GM23338 (cell line): ENCODE measurements around the gene STIM1. TPM values are rescaled to one million over a fixed set of nuclear protein-coding genes. Genes with fewer than 3 reads are reported as not detected.

Experiments
- ATAC-seq: fragments of 200-7000 bp; cut with Tn5 transposase; 3 replicates; pipeline ENCODE4 v1.9.1; 2020
- DNase-seq: peaks from one replicate; pipeline ENCODE4 v3.0.0-alpha.2; 2015; ENCODE audit warnings: low spot score
- H2AFZ ChIP-seq: fragments of 200-600 bp; sonication (generic); 2 replicates; pipeline ENCODE4 v1.8.0; 2016; ENCODE audit warnings: antibody characterized with exemption, mild to moderate bottlenecking, moderate library complexity
- H3F3A ChIP-seq: fragments of 200-600 bp; sonication (generic); replicated peaks from 2 replicates; pipeline ENCODE4 v1.8.0; 2017; ENCODE audit warnings: antibody characterized with exemption, mixed run types, low read depth
- H3K27ac ChIP-seq: fragments of 200-600 bp; sonication (generic); 2 replicates; pipeline ENCODE4 v1.6.1; 2016; ENCODE audit warnings: low read depth
- H3K27me3 ChIP-seq: fragments of 200-600 bp; sonication (generic); 2 replicates; pipeline ENCODE4 v1.8.0; 2016; ENCODE audit warnings: mild to moderate bottlenecking, mixed run types, moderate library complexity; ENCODE audit not compliant: insufficient read depth
- H3K36me3 ChIP-seq: fragments of 200-600 bp; sonication (generic); 2 replicates; pipeline ENCODE4 v1.8.0; 2016; ENCODE audit warnings: mild to moderate bottlenecking; ENCODE audit not compliant: insufficient read depth
- H3K4me1 ChIP-seq: fragments of 200-600 bp; sonication (generic); 2 replicates; pipeline ENCODE4 v1.8.0; 2016; ENCODE audit warnings: mild to moderate bottlenecking, moderate library complexity; ENCODE audit not compliant: insufficient read depth
- H3K4me2 ChIP-seq: fragments of 200-600 bp; sonication (generic); 2 replicates; pipeline ENCODE4 v1.7.1; 2017; ENCODE audit warnings: mixed run types
- H3K4me3 ChIP-seq: fragments of 200-600 bp; sonication (generic); 2 replicates; pipeline ENCODE4 v1.6.1; 2016; ENCODE audit warnings: mixed run types
- H3K79me2 ChIP-seq: fragments of 200-600 bp; sonication (generic); replicated peaks from 2 replicates; pipeline ENCODE4 v1.8.0; 2017; ENCODE audit warnings: mild to moderate bottlenecking; ENCODE audit not compliant: insufficient read depth
- H3K9me2 ChIP-seq: fragments of 200-600 bp; sonication (generic); 2 replicates; pipeline ENCODE4 v1.8.0; 2017; ENCODE audit not compliant: insufficient read depth
- H4K20me1 ChIP-seq: fragments of 200-600 bp; sonication (generic); replicated peaks from 2 replicates; pipeline ENCODE4 v1.8.0; 2017; ENCODE audit warnings: mild to moderate bottlenecking; ENCODE audit not compliant: insufficient read depth
- H3K27ac Mint-ChIP-seq: 2 replicates; pipeline ENCODE4 v1.8.0; 2020; ENCODE audit warnings: inconsistent platforms, mild to moderate bottlenecking, moderate library complexity, mixed read lengths
- H3K27me3 Mint-ChIP-seq: 3 replicates; pipeline ENCODE4 v1.8.0; 2022; ENCODE audit warnings: low read depth, mild to moderate bottlenecking, moderate library complexity, mixed read lengths, inconsistent platforms; ENCODE audit not compliant: insufficient read depth, poor library complexity
- H3K36me3 Mint-ChIP-seq: 3 replicates; pipeline ENCODE4 v1.8.0; 2021; ENCODE audit warnings: low read depth, mild to moderate bottlenecking, inconsistent platforms, moderate library complexity, mixed read lengths
- H3K4me1 Mint-ChIP-seq: 3 replicates; pipeline ENCODE4 v1.8.0; 2020; ENCODE audit warnings: mild to moderate bottlenecking, inconsistent platforms, mixed read lengths
- H3K4me3 Mint-ChIP-seq: 3 replicates; pipeline ENCODE4 v1.8.0; 2021; ENCODE audit warnings: moderate library complexity, mild to moderate bottlenecking, inconsistent platforms, mixed read lengths
- H3K9me3 Mint-ChIP-seq: 3 replicates; pipeline ENCODE4 v1.8.0; 2020; ENCODE audit warnings: moderate library complexity, mild to moderate bottlenecking, inconsistent platforms, mixed read lengths
- CREB1 ChIP-seq: fragments of 250-450 bp; sonication (Bioruptor Pico); IDR thresholded peaks from 2 replicates; pipeline ENCODE4 v1.5.0; 2020; ENCODE audit warnings: low read depth, mild to moderate bottlenecking, moderate library complexity
- EZH2 ChIP-seq: fragments of 200-600 bp; sonication (generic); IDR thresholded peaks from one replicate; pipeline ENCODE4 v1.8.0; 2017; ENCODE audit warnings: antibody characterized with exemption, mild to moderate bottlenecking, low read depth; ENCODE audit not compliant: unreplicated experiment
- EZH2phosphoT487 ChIP-seq: fragments of 200-600 bp; sonication (generic); IDR thresholded peaks from one replicate; pipeline ENCODE4 v1.8.1; 2018; ENCODE audit warnings: antibody characterized with exemption; ENCODE audit not compliant: unreplicated experiment
- JUNB ChIP-seq: IDR thresholded peaks from one replicate; pipeline ENCODE4 v1.6.1; 2016; ENCODE audit warnings: antibody characterized with exemption; ENCODE audit not compliant: unreplicated experiment
- NANOG ChIP-seq: IDR thresholded peaks from 2 replicates; pipeline ENCODE4 v1.6.1; 2016; ENCODE audit warnings: antibody characterized with exemption, borderline replicate concordance
- POLR2AphosphoS5 ChIP-seq: IDR thresholded peaks from 2 replicates; pipeline ENCODE4 v1.6.1; 2016; ENCODE audit warnings: antibody characterized with exemption, low read depth
- ZNF114 ChIP-seq: fragments of 250-450 bp; sonication (Bioruptor Pico); IDR thresholded peaks from 2 replicates; pipeline ENCODE4 v1.5.0; 2020; ENCODE audit warnings: mild to moderate bottlenecking, moderate library complexity
- ZNF331 ChIP-seq: fragments of 250-450 bp; sonication (Bioruptor Pico); IDR thresholded peaks from 2 replicates; pipeline ENCODE4 v1.5.0; 2020; ENCODE audit warnings: low read depth, mild to moderate bottlenecking, moderate library complexity
- polyA plus RNA-seq: library from polyadenylated mRNA; unstranded; fragments of >200 nt; fragmentation: Nextera tagmentation; extraction: Ambion mirVana; gene quantifications from 2 replicates; pipeline ENCODE4 v1.2.1, GENCODE V29; 2016
- total RNA-seq: library from RNA; depleted of rRNA; stranded (reverse); fragments of >200 nt; shearing (Covaris generic); gene quantifications from 2 replicates; pipeline ENCODE4 v1.2.3, GENCODE V29; 2014
- TF ChIP-seq, protein P1 (sequence below): fragments of 250-450 bp; sonication (Bioruptor Pico); IDR thresholded peaks from 2 replicates; pipeline ENCODE4 v1.5.0; 2020; ENCODE audit warnings: mild to moderate bottlenecking, moderate library complexity
- TF ChIP-seq, protein P2 (sequence below), 2 experiments: fragments of 200-600 bp in 1 of 2; sonication (generic) in 1 of 2; conservative IDR thresholded peaks; 2 replicates each; pipeline versions ENCODE4 v1.5.1 to v1.6.1; 2016 to 2017; ENCODE audit warnings: antibody characterized with exemption in 2 of 2, low read depth in 2 of 2, mild to moderate bottlenecking in 2 of 2, moderate library complexity in 1 of 2
- TF ChIP-seq, protein P3 (sequence below): IDR thresholded peaks from 2 replicates; pipeline ENCODE4 v1.6.1; 2016; ENCODE audit warnings: antibody characterized with exemption

STIM1 gene
- total and polyA plus RNA-seq, 2 experiments from 2014 or later, result 3.5 to 14.0 TPM

DNA sequence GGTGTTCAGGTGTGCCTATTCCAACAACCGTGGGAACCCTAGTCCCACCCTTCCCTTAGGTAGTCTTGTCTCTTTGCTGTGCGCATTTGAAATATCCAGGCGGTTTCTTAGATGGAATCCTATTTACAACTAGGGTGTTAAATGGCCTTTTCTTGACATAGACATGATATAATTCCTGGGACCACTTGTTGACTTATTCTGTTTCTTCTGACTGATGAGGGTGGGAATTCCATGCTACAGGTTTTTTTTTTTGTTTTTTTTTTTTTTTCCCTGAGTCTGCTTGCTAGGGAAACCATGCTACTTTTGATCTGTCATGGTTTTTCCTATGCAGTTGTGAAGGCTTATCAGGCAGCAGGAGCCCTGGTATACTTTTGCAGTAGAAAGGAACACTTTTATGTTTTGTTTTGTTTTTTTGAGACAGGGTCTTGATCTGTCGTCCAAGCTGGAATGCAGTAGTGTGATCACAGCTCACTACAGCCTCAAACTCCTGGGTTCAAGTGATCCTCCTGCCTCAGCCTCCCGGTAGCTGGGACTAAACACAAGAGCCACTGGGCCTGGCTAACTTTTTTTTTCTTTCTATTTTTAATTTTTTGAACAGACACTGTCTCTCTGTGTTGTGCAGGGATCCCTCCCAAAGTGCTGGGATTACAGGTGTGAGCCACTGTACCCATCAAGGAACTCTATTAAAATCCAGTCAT is 1.5 kb downstream of the STIM1 start (continued):
- TF ChIP-seq, protein P1, sequence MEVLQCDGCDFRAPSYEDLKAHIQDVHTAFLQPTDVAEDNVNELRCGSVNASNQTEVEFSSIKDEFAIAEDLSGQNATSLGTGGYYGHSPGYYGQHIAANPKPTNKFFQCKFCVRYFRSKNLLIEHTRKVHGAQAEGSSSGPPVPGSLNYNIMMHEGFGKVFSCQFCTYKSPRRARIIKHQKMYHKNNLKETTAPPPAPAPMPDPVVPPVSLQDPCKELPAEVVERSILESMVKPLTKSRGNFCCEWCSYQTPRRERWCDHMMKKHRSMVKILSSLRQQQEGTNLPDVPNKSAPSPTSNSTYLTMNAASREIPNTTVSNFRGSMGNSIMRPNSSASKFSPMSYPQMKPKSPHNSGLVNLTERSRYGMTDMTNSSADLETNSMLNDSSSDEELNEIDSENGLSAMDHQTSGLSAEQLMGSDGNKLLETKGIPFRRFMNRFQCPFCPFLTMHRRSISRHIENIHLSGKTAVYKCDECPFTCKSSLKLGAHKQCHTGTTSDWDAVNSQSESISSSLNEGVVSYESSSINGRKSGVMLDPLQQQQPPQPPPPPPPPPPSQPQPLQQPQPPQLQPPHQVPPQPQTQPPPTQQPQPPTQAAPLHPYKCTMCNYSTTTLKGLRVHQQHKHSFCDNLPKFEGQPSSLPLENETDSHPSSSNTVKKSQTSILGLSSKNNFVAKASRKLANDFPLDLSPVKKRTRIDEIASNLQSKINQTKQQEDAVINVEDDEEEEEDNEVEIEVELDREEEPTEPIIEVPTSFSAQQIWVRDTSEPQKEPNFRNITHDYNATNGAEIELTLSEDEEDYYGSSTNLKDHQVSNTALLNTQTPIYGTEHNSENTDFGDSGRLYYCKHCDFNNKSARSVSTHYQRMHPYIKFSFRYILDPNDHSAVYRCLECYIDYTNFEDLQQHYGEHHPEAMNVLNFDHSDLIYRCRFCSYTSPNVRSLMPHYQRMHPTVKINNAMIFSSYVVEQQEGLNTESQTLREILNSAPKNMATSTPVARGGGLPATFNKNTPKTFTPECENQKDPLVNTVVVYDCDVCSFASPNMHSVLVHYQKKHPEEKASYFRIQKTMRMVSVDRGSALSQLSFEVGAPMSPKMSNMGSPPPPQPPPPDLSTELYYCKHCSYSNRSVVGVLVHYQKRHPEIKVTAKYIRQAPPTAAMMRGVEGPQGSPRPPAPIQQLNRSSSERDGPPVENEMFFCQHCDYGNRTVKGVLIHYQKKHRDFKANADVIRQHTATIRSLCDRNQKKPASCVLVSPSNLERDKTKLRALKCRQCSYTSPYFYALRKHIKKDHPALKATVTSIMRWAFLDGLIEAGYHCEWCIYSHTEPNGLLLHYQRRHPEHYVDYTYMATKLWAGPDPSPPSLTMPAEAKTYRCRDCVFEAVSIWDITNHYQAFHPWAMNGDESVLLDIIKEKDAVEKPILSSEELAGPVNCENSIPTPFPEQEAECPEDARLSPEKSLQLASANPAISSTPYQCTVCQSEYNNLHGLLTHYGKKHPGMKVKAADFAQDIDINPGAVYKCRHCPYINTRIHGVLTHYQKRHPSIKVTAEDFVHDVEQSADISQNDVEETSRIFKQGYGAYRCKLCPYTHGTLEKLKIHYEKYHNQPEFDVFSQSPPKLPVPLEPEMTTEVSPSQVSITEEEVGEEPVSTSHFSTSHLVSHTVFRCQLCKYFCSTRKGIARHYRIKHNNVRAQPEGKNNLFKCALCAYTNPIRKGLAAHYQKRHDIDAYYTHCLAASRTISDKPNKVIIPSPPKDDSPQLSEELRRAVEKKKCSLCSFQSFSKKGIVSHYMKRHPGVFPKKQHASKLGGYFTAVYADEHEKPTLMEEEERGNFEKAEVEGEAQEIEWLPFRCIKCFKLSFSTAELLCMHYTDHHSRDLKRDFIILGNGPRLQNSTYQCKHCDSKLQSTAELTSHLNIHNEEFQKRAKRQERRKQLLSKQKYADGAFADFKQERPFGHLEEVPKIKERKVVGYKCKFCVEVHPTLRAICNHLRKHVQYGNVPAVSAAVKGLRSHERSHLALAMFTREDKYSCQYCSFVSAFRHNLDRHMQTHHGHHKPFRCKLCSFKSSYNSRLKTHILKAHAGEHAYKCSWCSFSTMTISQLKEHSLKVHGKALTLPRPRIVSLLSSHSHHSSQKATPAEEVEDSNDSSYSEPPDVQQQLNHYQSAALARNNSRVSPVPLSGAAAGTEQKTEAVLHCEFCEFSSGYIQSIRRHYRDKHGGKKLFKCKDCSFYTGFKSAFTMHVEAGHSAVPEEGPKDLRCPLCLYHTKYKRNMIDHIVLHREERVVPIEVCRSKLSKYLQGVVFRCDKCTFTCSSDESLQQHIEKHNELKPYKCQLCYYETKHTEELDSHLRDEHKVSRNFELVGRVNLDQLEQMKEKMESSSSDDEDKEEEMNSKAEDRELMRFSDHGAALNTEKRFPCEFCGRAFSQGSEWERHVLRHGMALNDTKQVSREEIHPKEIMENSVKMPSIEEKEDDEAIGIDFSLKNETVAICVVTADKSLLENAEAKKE (CRISPR knock-in tag), result no peak
- TF ChIP-seq, protein P2, sequence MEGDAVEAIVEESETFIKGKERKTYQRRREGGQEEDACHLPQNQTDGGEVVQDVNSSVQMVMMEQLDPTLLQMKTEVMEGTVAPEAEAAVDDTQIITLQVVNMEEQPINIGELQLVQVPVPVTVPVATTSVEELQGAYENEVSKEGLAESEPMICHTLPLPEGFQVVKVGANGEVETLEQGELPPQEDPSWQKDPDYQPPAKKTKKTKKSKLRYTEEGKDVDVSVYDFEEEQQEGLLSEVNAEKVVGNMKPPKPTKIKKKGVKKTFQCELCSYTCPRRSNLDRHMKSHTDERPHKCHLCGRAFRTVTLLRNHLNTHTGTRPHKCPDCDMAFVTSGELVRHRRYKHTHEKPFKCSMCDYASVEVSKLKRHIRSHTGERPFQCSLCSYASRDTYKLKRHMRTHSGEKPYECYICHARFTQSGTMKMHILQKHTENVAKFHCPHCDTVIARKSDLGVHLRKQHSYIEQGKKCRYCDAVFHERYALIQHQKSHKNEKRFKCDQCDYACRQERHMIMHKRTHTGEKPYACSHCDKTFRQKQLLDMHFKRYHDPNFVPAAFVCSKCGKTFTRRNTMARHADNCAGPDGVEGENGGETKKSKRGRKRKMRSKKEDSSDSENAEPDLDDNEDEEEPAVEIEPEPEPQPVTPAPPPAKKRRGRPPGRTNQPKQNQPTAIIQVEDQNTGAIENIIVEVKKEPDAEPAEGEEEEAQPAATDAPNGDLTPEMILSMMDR (conservative IDR thresholded peaks at IDR 0.05; ENCODE audit: low read depth in 2 of 2), result no peak
- TF ChIP-seq EZH2phosphoT487, result no peak

DNA sequence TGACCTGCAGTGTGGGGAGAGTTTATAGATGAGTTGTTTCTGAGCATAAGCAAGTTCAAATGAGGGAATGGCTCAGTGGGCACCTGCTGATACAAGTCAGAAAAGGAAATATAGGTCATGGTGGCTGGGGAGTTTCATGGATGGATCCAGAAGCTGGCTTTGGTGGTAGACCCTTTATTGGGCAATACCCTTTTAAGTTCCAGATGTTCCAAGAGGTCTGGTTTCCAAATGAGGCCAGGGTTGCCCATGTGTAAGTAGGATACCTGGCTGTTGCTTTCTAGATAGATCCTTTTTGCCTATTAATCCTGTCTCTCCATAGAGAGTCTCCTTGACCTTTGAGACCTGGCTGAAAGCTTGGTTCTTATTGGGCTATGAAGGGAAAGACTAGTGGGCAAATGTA is 2.2 kb downstream of the STIM1 start:
- Histone ChIP-seq H3K4me3 (no peak overlapping the region), H3K4me2 (no peak overlapping the region), H3K27me3 (peaks cover 19% of the 10 kb centered on the region), H2AFZ (no peak overlapping the region), H3F3A (peaks cover 5% of the 10 kb centered on the region; the same call in 1 of the 2 replicates), H3K27ac (no peak overlapping the region), H3K36me3 (no peaks in the 10 kb centered on the region), H3K79me2 (0 out of 2 replicates have a peak, but pooled peaks cover 4% of the 10 kb centered on the region), H3K9me2 (no peaks in the 10 kb centered on the region), H4K20me1 (peaks cover 12% of the 10 kb centered on the region), H3K4me1 (peaks cover 48% of the 10 kb centered on the region)
- ATAC-seq, result no peak
- Mint-ChIP-seq H3K4me1 (peaks cover 59% of the 10 kb centered on the region), H3K9me3 (no peaks in the 10 kb centered on the region), H3K4me3 (no peak overlapping the region), H3K36me3 (no peaks in the 10 kb centered on the region; the same call in 2 of the 3 replicates), H3K27ac (no peak overlapping the region), H3K27me3 (peaks cover 16% of the 10 kb centered on the region)
- TF ChIP-seq ZNF331 (CRISPR knock-in tag) (no peak), NANOG (no peak), ZNF114 (no peak), CREB1 (CRISPR knock-in tag) (no peak), POLR2AphosphoS5 (no peak), JUNB (no peak), EZH2 (no peak)
- TF ChIP-seq, protein P3, sequence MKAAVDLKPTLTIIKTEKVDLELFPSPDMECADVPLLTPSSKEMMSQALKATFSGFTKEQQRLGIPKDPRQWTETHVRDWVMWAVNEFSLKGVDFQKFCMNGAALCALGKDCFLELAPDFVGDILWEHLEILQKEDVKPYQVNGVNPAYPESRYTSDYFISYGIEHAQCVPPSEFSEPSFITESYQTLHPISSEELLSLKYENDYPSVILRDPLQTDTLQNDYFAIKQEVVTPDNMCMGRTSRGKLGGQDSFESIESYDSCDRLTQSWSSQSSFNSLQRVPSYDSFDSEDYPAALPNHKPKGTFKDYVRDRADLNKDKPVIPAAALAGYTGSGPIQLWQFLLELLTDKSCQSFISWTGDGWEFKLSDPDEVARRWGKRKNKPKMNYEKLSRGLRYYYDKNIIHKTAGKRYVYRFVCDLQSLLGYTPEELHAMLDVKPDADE, result no peak
- no peak for DNase-seq
